SK-N-DZ (cell line): ENCODE results near the gene ECPAS. TPM values are rescaled to one million over a fixed set of nuclear protein-coding genes. Genes with fewer than 3 reads are reported as not detected.
A peak's percentile ranks its signal among the peaks of the same experiment; 100 is the strongest.
"Not testable (repeated sequence)": the region's sequence is repeated elsewhere in the genome, so short reads cannot be mapped to it uniquely, and the experiment has no call there.

ENCODE experiments used
- DNase-seq: peaks from one replicate; pipeline ENCODE4 v3.0.0-alpha.2; 2015; ENCODE audit warnings: low spot score
- polyA plus RNA-seq, 2 experiments: library from polyadenylated mRNA; depleted of rRNA; stranded (reverse); fragments of >200 nt; gene quantifications; 2 replicates each; pipeline ENCODE4 v1.2.3, GENCODE V29; 2014

Gene ECPAS, protein sequence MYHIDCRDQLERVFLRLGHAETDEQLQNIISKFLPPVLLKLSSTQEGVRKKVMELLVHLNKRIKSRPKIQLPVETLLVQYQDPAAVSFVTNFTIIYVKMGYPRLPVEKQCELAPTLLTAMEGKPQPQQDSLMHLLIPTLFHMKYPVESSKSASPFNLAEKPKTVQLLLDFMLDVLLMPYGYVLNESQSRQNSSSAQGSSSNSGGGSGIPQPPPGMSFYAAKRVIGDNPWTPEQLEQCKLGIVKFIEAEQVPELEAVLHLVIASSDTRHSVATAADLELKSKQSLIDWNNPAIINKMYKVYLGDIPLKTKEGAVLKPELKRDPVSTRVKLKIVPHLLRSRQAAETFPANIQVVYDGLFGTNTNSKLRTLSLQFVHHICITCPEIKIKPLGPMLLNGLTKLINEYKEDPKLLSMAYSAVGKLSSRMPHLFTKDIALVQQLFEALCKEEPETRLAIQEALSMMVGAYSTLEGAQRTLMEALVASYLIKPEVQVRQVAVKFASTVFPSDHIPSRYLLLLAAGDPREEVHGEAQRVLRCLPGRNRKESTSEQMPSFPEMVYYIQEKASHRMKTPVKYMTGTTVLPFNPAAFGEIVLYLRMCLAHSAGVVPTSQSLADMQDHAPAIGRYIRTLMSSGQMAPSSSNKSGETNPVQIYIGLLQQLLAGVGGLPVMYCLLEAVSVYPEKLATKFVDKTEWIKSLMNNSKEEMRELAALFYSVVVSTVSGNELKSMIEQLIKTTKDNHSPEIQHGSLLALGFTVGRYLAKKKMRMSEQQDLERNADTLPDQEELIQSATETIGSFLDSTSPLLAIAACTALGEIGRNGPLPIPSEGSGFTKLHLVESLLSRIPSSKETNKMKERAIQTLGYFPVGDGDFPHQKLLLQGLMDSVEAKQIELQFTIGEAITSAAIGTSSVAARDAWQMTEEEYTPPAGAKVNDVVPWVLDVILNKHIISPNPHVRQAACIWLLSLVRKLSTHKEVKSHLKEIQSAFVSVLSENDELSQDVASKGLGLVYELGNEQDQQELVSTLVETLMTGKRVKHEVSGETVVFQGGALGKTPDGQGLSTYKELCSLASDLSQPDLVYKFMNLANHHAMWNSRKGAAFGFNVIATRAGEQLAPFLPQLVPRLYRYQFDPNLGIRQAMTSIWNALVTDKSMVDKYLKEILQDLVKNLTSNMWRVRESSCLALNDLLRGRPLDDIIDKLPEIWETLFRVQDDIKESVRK (N-terminal part only)
- polyA plus RNA-seq (2014; cell fraction: cytosol; rRNA removed) = 24.8 and 30.0 TPM in 2 replicates
- polyA plus RNA-seq (2014; cell fraction: nucleus; rRNA removed) = 35.5 and 46.4 TPM in 2 replicates

DNA sequence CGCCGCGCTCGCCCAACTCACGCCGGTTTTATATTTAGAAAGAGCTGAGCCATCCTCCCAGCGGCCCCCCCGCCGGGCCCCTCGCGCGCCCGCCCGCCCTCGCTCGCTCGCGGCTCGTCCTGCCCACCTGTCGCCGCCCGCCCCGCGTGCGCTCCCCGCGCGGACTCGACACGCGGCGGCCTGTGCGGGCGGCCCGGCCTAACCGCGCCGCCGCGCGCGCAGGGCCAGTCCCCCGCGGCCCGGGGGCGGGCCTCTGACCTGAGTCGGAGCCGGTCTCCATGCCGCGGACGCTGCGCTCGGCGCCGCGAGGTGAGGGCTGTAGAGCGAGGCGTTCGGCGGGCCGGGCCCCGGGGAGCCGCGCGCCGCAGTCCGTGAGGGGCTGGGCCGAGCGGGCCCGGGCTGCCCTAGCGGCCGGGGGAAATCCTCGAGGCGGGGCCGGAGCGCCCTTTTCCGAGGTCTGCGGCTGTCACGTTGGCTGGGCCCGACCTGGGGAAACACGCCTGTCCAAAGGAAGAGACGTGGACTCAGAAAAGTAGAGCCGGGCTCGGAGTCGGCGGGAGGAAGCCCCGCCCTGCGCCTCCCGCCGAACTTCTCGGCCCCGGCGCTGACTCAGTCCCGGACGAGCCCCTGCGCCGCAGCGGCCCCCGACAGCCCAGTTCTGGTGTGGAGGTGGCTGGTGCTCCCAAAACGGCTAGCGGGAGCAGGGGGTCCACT is at the start of gene ECPAS:
Gene ECPAS (minus strand): TSS at position 526 of the 714 bp plus-strand sequence. CDS start 11,465 bp downstream, outside the sequence.
- DNase-seq = peak; percentile 75

DNA sequence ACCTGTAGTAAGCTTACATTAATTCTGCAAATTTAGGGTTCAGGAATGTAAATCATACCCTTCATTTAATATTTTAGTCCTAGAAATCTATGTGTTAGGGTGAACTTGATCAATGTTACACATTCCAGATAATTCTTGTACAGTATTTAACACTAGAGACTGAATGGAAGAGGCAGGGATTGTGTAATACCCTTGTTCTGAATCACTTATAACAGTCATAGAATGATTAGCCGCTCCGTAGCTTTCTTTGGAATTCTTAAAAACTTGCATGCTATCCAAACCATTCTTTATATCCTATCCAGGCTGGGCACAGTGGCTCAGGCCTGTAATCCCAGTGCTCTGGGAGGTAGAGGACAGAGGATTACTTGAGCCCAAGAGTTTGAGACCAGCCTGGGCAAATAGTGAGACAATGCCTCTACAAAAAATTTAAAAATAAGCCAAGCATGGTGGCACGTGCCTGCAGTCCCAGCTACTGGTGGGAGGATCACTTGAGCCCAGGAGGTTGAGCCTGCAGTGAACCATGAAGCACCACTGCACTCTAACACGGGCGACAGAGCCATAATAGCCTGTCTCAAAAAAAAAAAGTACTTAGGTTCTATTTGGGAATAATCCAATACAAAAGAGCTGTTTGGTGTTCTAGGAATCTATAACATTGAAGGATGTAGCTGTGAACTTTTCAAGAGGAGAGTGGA is 49.1 kb upstream of the ECPAS start:
- no peak for DNase-seq

DNA sequence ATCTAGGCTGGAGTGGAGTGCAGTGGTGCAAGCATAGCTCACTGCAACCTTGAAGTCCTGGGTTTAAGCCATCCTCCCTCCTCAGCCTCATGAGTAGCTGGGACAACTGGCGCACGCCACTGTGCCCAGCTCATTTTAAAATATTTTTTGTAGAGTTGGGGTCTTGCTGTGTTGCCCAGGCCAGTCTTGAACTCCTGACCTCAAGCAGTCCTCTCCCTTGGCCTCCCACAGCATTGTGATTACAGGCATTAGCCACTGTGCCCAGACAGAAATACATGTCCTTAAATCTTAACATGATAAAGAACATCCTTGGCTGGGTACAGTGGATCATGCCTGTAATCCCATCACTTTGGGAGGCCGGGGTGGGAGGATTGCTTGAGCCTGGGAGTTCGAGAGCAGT is 47.5 kb upstream of the ECPAS start:
- no peak for DNase-seq

DNA sequence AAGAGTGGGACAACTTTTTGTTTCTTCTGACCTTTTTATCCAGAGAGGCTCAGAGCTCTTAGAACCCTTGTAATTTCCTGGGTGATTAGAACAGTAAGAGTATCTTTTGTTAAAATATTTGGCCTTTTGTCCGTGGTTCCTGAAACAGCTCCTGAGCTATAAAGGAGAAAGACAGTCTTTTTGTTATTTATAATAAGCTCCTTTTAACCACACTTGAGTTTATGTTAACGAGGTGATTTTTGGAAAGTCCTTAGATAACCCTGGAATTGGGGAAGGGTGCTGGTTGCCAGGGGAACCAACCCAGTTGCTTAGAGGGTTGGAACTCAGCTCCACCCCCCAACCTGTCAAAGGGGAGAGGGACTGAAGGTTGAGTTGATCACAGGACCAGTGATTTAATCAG is 45.6 kb upstream of the ECPAS start:
- no peak for DNase-seq

GRCh38 chr9:111527347-111527746 is 43.2 kb upstream of the ECPAS start:
- no peak for DNase-seq

DNA sequence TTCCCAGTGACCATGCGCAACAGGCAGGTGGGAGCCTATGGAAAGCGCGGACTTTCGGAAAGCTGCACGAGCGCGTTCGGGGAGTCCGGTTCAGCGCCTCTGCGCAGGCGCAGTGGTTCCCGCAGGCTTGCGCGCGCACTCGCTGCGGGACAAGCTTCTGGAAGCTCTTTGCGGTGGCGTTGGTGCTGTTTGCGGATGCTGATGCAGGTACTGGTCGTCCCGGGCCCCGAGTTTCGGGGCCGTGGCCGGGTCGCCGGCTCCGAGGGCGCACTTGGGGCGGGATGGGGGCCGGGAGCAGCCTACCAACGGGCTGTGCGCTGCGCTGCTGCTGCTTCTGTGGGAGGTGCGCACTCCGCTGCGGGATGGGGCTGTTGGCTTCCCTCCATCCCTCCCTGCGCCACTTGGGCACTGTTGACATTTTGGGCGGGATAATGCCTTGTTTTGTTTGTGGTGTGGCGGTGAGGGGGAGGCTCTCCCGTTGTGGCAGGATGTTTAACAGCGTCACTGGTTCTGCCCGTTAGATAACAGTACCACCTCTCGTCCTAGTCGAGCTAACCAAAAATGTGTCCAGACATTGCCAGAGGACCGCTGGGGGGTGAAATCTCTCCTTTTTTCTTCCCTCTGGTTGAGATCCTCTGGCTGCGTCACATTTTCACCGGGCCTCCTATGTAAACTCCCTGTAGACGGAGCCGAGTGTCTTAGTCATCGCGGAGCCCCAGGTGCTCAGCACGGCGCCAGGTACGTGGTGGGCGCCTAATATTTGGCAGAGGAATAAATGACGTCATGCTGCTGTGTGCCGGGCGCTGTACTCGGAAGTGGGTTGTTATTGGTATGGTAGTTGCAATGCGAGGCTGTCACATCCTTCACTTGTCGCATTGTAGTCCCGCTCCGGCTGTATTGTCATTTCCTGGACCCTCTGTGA is 41.1 kb upstream of the ECPAS start, which contains the start of gene ZNF483:
Gene ZNF483 (plus strand): TSS at position 124 of the 922 bp plus-strand sequence. CDS start 2,217 bp downstream, outside the sequence.
- DNase-seq = peak; percentile 92

- DNase-seq = no peak
These were observed 40.5 kb upstream of the ECPAS start for GRCh38 chr9:111524731-111525055.

DNA sequence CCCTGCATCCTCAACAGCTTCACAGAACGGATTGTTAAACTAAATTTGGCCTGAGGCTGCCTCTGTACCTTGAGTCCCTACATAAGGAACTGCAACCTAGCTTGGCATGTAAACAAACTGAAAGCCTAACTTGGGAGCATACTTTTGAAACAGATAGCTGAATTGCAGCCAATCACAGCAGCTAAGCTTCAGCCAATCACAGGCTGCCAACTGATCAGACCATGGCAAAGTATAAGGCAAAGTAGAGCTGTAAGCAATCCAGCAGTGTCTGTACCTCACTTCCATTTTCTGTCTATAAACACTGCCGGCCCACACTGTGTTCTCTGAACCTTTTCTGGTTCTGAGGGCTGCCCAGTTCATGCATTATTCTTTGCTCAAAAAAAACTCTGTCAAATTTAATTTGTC is 31.9 kb upstream of the ECPAS start:
- DNase-seq = peak; percentile 29

- DNase-seq = no peak
These were observed 30.8 kb upstream of the ECPAS start for GRCh38 chr9:111514967-111515366.

DNA sequence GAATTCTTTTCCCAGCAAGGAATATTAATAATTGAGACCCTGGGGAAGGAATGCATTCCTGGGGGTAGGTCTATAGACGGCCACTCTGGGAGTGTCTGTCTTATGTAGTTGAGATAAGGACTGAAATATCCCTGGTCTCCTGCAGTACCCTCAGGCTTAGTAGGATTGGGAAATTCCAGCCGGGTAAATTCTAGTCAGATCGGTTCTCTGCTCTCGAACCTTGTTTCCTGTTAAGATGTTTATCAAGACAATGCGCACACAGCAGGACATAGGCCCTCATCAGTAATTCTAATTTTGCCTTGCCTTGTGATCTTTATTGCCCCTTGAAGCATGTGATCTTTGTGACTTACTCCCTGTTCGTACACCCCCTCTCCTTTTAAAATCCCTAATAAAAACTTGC is 27.4 kb upstream of the ECPAS start:
- DNase-seq = not testable (repeated sequence)

GRCh38 chr9:111502506-111502905 is 18.3 kb upstream of the ECPAS start:
- DNase-seq = no peak

DNA sequence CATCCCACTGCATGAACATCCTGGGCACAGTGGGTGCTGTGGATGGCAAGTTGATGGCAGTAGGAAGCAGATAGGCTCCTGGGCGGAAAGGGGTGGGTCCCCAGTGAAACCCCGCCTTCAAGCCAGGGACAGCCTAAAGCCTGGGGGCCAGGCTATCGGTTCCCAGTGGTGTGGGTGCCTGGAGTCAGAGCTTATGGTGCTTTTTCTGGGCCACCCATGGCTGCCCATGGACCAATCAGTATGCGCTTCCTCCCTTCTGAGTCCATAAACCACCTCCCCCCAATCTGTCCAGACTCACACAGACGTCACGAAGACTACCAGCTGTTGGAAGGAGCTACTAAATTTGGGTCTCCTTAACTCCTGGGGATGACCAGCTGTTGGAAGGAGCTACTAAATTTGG is 17.5 kb upstream of the ECPAS start:
- no peak for DNase-seq

GRCh38 chr9:111501005-111501562 is 16.9 kb upstream of the ECPAS start:
- no peak for DNase-seq

DNA sequence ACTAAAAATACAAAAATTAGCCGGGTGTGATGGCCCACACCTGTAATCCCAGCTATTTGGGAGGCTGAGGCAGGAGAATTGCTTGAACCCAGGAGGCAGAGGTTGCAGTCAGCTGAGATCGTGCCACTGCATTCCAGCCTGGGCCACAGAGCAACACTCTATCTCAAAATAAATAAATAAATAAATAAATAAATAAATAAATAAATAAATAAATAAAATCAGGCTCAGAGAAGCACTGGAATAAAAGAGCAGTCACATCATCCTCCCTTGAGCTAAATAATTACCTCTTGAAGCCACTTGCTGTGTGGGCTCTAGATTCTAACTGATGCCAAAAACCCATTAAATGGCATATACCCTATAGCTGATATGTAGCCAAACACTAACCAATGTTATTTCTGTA is 13.0 kb upstream of the ECPAS start:
- DNase-seq = not testable (repeated sequence)

DNA sequence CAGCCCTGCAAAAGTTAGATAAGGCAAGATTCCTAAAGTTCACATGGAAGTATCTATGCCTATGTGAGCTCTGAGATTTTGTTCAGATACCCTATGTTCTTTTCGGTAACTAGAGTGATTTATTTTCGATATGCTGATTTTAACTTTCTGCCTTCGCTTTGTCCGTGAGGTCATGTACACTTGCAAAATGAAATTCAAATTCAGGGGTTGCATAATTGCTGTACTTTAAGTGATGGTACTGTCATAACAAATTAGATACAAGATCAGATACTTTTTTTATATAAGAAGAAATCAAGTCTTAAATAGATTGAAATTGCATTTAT is 350 bp upstream of the ECPAS start:
- DNase-seq = no peak

DNA sequence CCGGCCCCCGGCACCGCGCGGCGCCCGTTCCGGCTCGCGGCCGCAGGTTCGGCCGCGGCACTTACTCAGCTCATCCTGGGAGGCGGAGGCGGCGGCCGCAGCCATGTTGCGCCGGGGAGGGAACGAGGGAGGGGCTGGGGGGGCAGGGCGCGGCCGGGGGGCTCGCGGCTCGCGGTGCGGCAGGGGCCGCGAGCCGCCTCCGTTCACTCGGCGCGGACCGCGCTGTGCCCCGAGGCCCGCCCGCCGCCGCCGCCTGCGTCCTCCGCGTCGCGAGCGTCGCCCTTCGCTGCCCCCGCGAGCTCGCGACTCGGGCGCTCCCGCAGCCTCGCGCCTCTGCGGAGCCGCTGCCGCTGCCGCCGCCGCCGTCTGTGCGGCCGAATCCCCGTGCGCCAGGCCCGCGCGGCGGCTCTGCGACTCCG is 735 bp downstream of the ECPAS start:
- DNase-seq = no peak

GRCh38 chr9:111482694-111483438 is 1.3 kb downstream of the ECPAS start:
- peak; percentile 68 for DNase-seq

GRCh38 chr9:111481885-111482636 is 2.1 kb downstream of the ECPAS start:
- peak; percentile 17 for DNase-seq
